GM19043 (cell line): ENCODE results near the gene OR5H1.

ENCODE experiments used
- ATAC-seq: cut with Tn5 transposase; IDR thresholded peaks from one replicate; pipeline ENCODE4 v1.9.1; 2021; ENCODE audit warnings: low read depth; ENCODE audit not compliant: unreplicated experiment

Gene OR5H1

DNA sequence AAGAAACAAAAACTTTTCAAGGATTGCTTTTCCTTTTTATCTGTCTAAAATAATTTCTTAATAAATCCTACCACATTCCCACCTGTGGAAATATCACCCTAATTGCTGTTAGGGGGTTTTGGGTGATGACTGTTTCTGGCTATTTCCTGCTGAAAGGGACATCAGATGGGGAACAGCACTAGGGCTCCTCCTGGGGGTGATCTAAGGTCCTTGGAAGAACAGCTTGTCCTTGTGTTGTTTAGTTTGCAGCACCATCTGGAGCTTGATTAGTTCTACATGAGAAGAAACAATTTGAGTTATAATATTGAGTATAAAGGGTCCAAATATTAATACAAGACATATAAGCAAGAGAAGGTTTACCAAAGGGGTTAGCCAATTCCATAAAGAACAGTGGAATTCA is 54.7 kb downstream of the OR5H1 start:
- no peak for ATAC-seq
